ENCODE results near the gene ACTR3C. TPM values are rescaled to one million over a fixed set of nuclear protein-coding genes. Genes with fewer than 3 reads are reported as not detected.
"Not testable (repeated sequence)": the region's sequence is repeated elsewhere in the genome, so short reads cannot be mapped to it uniquely, and the experiment has no call there.

Gene ACTR3C
- total RNA-seq, 3 donors from 2014 or later, result 29.9 to 53.0 (median 30.2) TPM

DNA sequence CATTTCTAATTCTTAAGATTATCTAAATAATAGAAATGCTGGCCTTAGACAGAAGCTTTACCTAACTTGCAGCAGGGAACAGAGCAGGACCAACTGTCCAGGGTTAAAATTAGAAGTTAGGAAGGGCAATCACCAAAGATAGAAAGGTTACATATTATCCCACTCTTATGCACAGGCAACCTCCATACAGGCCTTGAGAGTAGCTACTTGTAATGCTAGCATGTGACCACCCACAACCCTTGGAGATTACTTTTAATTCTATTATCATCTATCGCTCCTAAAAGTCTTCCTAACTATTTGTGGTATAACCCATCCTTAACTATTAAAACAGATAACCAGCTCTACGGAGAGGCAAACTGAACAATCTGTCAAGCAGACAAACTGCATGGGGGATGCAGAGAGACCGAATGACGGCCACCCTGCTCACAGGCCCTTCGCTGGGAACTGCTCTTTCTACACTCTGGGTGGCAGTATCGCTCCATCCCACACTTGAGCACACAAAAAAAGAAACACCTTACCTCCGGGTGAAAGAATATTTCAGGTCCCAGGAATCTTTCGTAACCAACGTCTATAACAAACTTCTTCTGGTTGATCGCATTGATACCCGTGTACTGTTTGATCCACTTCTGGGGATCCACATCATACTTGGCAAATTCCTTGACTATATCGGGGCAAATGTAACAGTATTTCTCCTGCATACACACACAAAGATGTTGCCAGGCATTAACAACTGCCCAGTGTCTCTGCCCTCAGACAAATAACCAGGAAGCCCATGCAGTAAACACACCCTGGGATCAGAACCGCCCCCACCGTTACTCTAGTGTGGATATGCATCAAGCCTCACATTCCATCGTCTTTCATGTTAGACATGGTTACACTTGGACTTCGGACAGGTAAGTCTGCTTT is 37.2 kb downstream of the ACTR3C start:
- peak in 1 of 3 donors; percentile 35 for DNase-seq
- H3K4me3 ChIP-seq; H3K4me1 ChIP-seq (ENCODE audit: low read depth); intact Hi-C loops (cut with DNase I, micrococcal nuclease); H3K9me3 ChIP-seq; H3K36me3 ChIP-seq (ENCODE audit: low read depth): not testable (repeated sequence)
- TF ChIP-seq, protein P1, sequence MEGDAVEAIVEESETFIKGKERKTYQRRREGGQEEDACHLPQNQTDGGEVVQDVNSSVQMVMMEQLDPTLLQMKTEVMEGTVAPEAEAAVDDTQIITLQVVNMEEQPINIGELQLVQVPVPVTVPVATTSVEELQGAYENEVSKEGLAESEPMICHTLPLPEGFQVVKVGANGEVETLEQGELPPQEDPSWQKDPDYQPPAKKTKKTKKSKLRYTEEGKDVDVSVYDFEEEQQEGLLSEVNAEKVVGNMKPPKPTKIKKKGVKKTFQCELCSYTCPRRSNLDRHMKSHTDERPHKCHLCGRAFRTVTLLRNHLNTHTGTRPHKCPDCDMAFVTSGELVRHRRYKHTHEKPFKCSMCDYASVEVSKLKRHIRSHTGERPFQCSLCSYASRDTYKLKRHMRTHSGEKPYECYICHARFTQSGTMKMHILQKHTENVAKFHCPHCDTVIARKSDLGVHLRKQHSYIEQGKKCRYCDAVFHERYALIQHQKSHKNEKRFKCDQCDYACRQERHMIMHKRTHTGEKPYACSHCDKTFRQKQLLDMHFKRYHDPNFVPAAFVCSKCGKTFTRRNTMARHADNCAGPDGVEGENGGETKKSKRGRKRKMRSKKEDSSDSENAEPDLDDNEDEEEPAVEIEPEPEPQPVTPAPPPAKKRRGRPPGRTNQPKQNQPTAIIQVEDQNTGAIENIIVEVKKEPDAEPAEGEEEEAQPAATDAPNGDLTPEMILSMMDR (IDR thresholded peaks at IDR 0.05), result peak; percentile 39
- peak; percentile 85 for ATAC-seq

DNA sequence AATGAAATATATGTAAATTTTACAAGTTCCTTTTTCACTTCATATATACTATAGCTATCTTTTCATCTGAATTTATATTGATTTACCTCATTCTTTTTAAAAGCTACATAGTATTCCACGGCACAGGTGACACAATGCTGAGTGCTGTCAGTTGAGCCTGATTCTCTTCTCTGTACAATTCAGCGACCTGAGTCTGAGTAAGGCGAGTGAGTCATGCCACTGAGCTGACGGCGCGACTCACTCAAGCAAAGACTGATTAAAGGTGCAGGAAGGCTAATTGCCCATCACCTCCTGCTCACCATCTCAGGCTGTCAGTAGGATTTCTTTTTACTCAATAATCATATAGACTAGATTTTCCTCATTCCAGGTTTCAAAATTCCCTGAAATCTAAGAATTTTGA is 39.7 kb downstream of the ACTR3C start:
- H3K4me3 ChIP-seq; H3K9me3 ChIP-seq; DNase-seq; H3K4me1 ChIP-seq (ENCODE audit: low read depth); intact Hi-C loops (cut with DNase I, micrococcal nuclease); ATAC-seq; H3K36me3 ChIP-seq (ENCODE audit: low read depth): not testable (repeated sequence)

DNA sequence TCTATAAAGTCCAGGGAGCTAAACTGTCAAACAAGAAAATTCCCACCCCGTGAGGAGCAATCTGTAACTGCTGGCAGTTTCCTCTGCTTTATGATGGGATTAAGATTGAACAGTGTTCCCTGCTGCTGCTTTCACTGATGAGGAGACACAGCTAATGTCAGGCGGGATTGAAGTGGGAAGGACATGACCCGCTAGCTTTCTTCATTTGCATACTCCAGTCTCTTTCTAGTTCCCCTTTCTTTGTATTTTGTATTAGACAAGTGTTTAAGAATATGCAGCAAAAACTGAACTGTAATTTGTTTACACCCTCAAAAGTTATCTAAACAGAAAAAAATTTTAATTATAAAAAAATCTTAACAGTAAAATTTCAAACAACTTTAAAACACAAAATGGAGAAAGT is 40.2 kb downstream of the ACTR3C start:
- DNase-seq; H3K9me3 ChIP-seq; H3K36me3 ChIP-seq (ENCODE audit: low read depth); H3K4me1 ChIP-seq (ENCODE audit: low read depth); ATAC-seq; intact Hi-C loops (cut with DNase I, micrococcal nuclease); H3K4me3 ChIP-seq: not testable (repeated sequence)

DNA sequence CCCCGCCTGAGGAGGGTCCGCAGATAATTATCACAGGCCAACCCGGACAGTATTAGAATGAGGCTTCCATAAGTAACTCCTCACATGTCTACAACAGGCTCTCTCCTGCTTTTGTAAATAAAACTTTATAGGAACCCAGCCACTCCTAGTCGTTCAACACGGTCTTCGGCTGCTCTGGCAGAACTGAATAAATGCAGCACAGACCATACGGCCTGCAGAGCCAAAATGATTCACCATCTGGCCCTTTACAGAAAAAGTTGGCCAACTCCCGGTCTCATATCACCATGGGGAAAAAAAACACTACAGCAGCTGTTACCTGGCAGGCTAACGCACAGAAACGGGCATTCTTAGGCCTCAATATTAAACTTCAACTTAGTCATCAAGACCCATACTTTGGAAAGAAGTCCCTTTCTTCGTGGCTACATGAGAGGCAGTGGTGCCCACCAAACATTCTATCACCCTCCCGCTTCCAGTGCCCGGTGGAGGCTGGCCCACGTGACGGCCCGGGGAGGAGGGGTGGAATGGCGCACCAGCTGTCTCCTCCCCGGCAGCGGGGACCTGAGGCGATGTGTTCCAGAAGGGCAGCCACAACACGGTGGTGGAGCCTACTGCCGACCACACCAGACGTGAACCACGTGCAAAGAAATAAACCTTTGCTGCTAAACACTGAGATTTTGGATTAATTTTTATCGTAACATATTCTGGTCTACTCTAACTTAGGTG is 41.5 kb downstream of the ACTR3C start:
- H3K4me1 ChIP-seq (ENCODE audit: low read depth); intact Hi-C loops (cut with DNase I, micrococcal nuclease); H3K36me3 ChIP-seq (ENCODE audit: low read depth); H3K4me3 ChIP-seq; H3K9me3 ChIP-seq: not testable (repeated sequence)
- ATAC-seq, result peak; percentile 61
- peak in 1 of 3 donors; percentile 18 for DNase-seq

DNA sequence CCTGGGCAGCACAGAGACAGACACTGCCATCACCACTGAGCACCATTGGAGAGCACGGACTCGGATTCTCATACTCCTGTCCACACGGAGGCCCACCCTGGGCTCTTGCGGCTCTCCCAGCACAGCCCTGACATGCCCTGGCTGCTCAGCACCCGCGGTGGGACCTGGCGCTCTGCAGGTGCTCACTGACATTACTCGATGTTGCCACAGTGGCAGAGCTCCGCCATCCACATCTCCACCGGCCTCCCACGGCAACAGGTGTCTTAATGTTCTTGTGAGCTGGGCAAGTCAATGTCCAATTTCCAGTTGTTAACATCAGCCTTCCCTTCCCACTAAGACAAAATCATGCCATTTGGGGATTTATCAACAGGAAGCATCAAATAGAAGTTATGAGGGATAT is 45.0 kb downstream of the ACTR3C start:
- H3K9me3 ChIP-seq; DNase-seq; ATAC-seq; intact Hi-C loops (cut with DNase I, micrococcal nuclease); H3K36me3 ChIP-seq (ENCODE audit: low read depth); H3K4me3 ChIP-seq; H3K4me1 ChIP-seq (ENCODE audit: low read depth): not testable (repeated sequence)

DNA sequence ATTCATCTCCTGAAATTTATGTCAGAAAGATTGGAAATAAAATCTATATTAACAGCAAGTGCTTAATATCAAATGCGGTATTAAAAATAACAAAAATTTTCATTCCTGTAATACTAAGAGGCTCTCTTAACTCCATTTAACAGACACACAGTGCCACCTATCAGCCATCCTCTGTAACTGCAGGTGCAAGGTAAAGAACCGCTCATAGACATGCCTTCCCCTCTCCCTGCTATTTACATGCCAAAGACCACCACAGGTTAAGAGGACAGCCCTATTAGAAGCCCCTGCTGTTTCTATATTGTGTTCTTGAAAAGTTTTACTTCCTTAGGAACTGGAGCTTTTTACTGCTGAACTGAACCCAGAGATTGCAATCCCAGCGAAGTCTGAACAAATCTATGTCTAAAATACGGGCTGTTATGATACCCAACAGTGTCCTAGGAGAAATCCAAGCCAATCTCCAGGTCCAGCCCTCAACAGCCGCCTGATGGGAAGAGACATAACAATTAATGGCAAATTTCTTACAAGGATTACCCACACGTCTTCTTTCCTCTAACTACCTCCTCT is 47.1 kb downstream of the ACTR3C start:
- DNase-seq; intact Hi-C loops (cut with DNase I, micrococcal nuclease); H3K4me3 ChIP-seq; H3K4me1 ChIP-seq (ENCODE audit: low read depth); H3K36me3 ChIP-seq (ENCODE audit: low read depth); H3K9me3 ChIP-seq: not testable (repeated sequence)
- peak; percentile 75 for ATAC-seq
- TF ChIP-seq, protein P1 (IDR thresholded peaks at IDR 0.05), result peak; percentile 30

DNA sequence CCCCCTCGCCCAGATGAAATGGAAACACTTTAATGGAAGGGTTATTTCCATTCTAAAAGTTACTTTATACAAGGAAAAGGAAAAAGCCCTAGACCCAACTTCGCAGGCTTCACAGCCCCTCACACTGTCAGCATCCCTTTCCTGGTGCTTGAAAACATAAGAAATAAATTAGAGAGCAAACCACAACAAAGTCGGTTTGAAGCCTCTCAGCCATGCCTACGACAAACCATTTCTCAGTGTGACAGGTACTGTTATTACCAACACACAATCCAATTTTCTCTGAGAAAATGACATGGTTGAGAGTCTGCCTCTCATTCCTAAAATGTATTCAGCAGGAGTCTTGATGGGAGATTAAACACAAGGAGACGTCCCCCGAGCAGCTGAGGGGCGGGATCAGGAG is 51.4 kb downstream of the ACTR3C start:
- H3K36me3 ChIP-seq (ENCODE audit: low read depth); ATAC-seq; H3K9me3 ChIP-seq; H3K4me1 ChIP-seq (ENCODE audit: low read depth); DNase-seq; intact Hi-C loops (cut with DNase I, micrococcal nuclease); H3K4me3 ChIP-seq: not testable (repeated sequence)

DNA sequence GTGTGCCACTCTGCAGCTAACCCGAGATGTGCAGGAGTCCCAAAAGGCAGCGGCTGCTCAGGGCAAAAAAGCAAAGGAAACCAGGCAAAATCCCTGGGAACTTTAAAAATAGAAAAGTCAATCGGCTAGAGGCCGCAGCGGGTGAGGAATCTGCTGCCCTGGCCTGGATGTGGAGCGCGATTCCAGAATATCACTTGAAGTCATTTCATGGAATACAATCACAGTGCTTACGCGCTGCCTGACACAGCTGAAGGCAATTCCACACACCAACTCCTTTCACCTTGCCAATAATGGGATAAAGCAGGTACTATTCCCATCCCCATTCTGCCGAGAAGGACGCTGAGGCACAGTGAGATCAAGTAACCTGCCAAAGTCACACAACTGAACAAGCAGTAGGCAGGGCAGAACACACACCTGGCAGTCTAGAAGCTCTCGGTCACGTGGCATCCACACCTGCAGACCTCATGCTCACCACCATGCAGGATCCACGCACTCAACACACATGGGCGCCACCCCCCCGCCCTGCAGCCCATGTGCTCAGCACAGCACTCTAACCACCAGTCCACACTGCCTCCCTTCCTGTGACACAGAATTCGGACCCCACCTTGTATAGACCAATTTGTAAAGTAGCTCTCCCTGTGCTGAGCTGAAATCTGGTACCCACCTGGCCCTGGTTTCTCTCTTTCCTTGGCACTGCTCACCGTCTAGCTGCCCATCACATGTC is 53.1 kb downstream of the ACTR3C start:
- ATAC-seq; H3K36me3 ChIP-seq (ENCODE audit: low read depth); intact Hi-C loops (cut with DNase I, micrococcal nuclease); DNase-seq; H3K4me1 ChIP-seq (ENCODE audit: low read depth); H3K9me3 ChIP-seq; H3K4me3 ChIP-seq: not testable (repeated sequence)

DNA sequence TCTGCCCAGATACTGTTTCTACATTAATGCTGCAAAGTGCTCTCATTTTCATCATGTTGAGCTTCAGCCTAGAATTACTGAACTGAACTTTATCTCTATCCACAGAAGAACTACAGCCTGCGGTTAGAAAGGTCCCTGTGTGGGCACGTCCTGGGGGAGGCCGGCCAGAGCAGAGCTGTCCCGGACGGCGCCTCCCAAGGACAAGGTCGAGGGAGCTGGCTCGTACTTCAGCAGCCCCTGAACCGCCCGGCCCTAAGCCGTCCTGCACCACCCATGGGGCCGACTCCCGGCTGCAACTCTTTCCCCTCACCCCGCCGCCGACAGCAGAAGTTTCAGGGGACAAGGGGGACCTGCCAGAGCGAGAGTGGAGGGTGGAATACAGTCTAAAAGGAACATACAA is 54.5 kb downstream of the ACTR3C start:
- H3K4me1 ChIP-seq (ENCODE audit: low read depth); H3K4me3 ChIP-seq; intact Hi-C loops (cut with DNase I, micrococcal nuclease); ATAC-seq; H3K9me3 ChIP-seq; DNase-seq; H3K36me3 ChIP-seq (ENCODE audit: low read depth): not testable (repeated sequence)

DNA sequence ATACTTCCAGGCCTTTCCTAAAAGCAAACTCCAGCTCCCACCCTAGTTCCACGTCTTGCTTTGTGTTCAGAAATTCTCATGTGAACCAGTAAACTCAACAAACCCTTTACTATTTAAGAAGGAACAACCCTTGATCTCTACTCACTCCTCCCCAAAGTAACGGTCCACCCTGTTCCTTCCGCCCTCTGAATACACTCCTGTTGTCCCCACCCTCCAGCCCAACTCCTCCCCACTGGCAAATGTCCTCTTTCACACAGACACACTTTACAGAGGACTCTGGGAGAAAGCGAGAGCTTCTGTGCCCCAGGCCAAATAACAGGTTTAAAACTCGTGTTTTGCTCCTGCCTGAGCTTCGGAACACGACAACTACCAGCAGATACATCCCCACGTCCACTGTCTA is 55.1 kb downstream of the ACTR3C start:
- H3K4me3 ChIP-seq; ATAC-seq; H3K4me1 ChIP-seq (ENCODE audit: low read depth); intact Hi-C loops (cut with DNase I, micrococcal nuclease); H3K36me3 ChIP-seq (ENCODE audit: low read depth); DNase-seq; H3K9me3 ChIP-seq: not testable (repeated sequence)

DNA sequence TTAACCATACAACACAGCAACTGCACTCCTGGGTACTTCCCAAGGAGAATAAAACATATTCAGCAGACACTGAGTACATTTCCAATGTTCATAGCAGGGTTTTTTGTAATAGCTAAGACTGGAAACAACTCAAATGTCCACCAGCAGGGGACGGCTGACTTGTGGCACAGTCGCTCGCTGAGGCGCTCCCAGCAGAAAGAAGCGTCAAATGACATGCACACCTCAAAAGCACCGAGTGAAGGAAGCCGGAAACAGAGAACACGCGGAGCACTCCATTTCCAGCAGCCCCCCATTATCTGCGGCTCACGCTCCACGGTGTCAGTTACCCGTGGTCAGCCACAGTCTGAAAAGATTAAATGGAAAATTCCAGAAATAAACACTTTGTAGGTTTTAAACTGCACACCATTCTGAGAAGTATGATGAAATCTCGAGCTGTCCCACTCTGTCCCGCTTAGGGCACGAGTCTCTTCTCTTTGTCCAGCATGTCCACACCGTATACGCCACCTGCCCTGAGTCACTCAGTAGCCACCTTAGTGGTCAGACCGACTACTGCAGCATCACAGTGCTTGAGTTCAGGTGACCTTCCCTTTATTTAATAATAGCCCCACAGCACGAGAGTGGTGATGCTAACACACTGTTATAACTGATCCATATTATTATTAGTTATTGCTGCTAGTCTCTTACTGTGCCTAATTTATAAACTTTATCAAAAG is 56.2 kb downstream of the ACTR3C start:
- ATAC-seq; H3K4me3 ChIP-seq; DNase-seq; H3K4me1 ChIP-seq (ENCODE audit: low read depth); H3K36me3 ChIP-seq (ENCODE audit: low read depth); H3K9me3 ChIP-seq; intact Hi-C loops (cut with DNase I, micrococcal nuclease): not testable (repeated sequence)

All from mucosa of descending colon (tissue), 3 donors.